ENCODE results near the gene TP53I13. TPM values are rescaled to one million over a fixed set of nuclear protein-coding genes. Genes with fewer than 3 reads are reported as not detected.

Gene TP53I13
- total RNA-seq, 1 donor = 57.2 TPM

DNA sequence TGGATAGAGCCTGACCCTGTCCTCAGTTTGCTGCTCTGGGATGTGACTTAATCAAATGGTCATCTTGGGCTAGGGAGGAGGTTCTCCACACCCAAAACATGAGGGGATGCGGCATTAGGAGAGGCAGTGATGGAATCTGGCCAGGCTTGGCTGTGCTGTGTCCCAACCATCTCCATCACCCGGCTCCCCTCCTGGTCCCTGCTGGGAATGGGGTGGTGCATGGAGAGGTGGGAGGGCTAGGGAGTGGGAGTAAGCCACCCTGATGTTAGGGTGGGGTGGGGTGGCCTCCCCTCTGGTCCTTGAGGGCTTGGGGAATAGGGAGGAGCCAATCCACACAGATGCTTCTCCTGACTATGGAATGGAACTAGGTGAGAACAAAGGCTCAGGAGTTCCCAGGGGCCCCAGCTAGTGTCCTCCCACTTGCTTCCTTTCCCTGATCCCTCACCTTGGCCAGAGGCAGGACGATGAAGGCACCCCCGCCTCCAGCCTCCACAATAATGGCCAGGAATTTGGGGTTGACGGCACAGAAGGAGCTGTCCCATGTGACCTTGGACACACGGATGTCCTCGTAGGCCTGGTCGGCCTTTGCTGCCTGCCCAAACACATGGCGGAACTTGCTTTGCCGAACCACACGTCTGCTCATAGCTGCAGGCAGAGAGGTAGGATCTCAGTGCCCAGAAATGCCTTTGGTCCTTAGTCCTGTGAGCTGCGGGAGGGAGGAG, 52.4 kb downstream of the TP53I13 start:
- Histone ChIP-seq H4K20me1 (ENCODE audit: insufficient read depth, low read length) (peaks cover 12% of the 10 kb centered on the region), H2AFZ (ENCODE audit: low read length) (no peak overlapping the region), H3K4me1 (ENCODE audit: insufficient read depth, low read length) (peaks cover 25% of the 10 kb centered on the region), H3K27ac (ENCODE audit: low read depth, low read length) (no peak overlapping the region), H3K79me2 (ENCODE audit: insufficient read depth, low read length) (no peaks in the 10 kb centered on the region), H3K27me3 (ENCODE audit: insufficient read depth, low read length) (no peaks in the 10 kb centered on the region), H3K9me3 (ENCODE audit: low read depth, low read length) (no peaks in the 10 kb centered on the region), H3K4me3 (ENCODE audit: insufficient read depth, low read length) (no peak overlapping the region), H3K36me3 (ENCODE audit: insufficient read depth, low read length) (no peaks in the 10 kb centered on the region), H3K4me2 (ENCODE audit: insufficient read depth, low read length) (peak overlapping the region; percentile 87)
- peak; percentile 49 for DNase-seq (ENCODE audit: insufficient read length, low spot score, missing footprints)
- TF ChIP-seq, protein P1, sequence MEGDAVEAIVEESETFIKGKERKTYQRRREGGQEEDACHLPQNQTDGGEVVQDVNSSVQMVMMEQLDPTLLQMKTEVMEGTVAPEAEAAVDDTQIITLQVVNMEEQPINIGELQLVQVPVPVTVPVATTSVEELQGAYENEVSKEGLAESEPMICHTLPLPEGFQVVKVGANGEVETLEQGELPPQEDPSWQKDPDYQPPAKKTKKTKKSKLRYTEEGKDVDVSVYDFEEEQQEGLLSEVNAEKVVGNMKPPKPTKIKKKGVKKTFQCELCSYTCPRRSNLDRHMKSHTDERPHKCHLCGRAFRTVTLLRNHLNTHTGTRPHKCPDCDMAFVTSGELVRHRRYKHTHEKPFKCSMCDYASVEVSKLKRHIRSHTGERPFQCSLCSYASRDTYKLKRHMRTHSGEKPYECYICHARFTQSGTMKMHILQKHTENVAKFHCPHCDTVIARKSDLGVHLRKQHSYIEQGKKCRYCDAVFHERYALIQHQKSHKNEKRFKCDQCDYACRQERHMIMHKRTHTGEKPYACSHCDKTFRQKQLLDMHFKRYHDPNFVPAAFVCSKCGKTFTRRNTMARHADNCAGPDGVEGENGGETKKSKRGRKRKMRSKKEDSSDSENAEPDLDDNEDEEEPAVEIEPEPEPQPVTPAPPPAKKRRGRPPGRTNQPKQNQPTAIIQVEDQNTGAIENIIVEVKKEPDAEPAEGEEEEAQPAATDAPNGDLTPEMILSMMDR (IDR thresholded peaks at IDR 0.05; ENCODE audit: extremely low read depth, low read depth, low read length) = no peak

DNA sequence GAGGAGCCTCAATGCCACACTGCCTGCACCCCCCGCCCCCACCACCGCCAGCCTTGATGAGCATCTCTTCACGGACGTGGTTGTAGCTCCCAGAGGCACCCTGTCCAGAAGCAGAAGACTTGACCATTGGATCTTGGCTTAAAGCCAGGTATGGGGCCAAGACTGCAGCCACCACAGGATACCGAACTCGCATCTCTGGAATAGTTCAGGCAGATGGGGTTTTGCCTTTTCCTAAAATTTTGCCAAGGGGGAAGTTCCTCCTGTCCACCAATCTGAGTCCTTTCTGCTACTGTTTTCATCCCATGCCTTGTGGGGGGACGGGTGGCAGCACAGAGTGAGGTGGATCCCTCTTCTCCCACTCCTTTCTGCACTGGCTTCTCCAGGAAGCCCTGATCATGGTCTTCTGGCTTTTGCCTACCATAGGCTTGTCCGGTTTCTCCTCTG, 53.3 kb downstream of the TP53I13 start:
- TF ChIP-seq, protein P1 (IDR thresholded peaks at IDR 0.05; ENCODE audit: extremely low read depth, low read depth, low read length) = no peak
- no peaks in the 10 kb centered on the region for H3K79me2 ChIP-seq (ENCODE audit: insufficient read depth, low read length)
- H3K27me3 ChIP-seq (ENCODE audit: insufficient read depth, low read length) = no peaks in the 10 kb centered on the region
- peak overlapping the region; percentile 88 for H3K4me3 ChIP-seq (ENCODE audit: insufficient read depth, low read length)
- peak; percentile 83 for DNase-seq (ENCODE audit: insufficient read length, low spot score, missing footprints)
- H4K20me1 ChIP-seq (ENCODE audit: insufficient read depth, low read length) = peaks cover 12% of the 10 kb centered on the region
- no peaks in the 10 kb centered on the region for H3K36me3 ChIP-seq (ENCODE audit: insufficient read depth, low read length)
- H3K4me2 ChIP-seq (ENCODE audit: insufficient read depth, low read length) = peak overlapping the region; percentile 87
- no peak overlapping the region for H3K27ac ChIP-seq (ENCODE audit: low read depth, low read length)
- H3K4me1 ChIP-seq (ENCODE audit: insufficient read depth, low read length) = peaks cover 25% of the 10 kb centered on the region
- H3K9me3 ChIP-seq (ENCODE audit: low read depth, low read length) = no peaks in the 10 kb centered on the region
- H2AFZ ChIP-seq (ENCODE audit: low read length) = no peak overlapping the region

Other genes with a start within 250 kb of the TP53I13 start
- gene TAOK1, start 178.3 kb upstream of the TP53I13 start, total RNA-seq = 53.6 and 68.4 TPM in 2 replicates
- 8.8 and 9.4 TPM in 2 replicates for gene ABHD15, start 1.7 kb upstream of the TP53I13 start, total RNA-seq
- 31.8 and 34.4 TPM in 2 replicates for gene GIT1, start 20.9 kb downstream of the TP53I13 start, total RNA-seq
- gene ANKRD13B, start 24.4 kb downstream of the TP53I13 start, total RNA-seq = 13.0 and 18.5 TPM in 2 replicates
- 12.7 and 20.3 TPM in 2 replicates for gene CORO6, start 54.2 kb downstream of the TP53I13 start, total RNA-seq